CD14-positive monocyte (primary cell): ENCODE data around the gene ZBTB1. TPM values are rescaled to one million over a fixed set of nuclear protein-coding genes. Genes with fewer than 3 reads are reported as not detected.

Experiments used
- DNase-seq, 3 donors: peaks; one replicate each; pipeline ENCODE4 v3.0.0-alpha.2; 2011 to 2022
- H2AFZ ChIP-seq: 2 replicates; pipeline ENCODE4 v1.6.0; 2012; ENCODE audit warnings: mild to moderate bottlenecking, low read depth, low read length, inconsistent platforms; ENCODE audit not compliant: insufficient read depth, poor library complexity, severe bottlenecking
- H3K27ac ChIP-seq, 2 donors: 1 replicate in 1 of 2; 2 replicates in 1 of 2; pipeline ENCODE4 v1.5.1; 2012 to 2013; ENCODE audit warnings: low read length in 2 of 2, control low read depth in 1 of 2, inconsistent platforms in 1 of 2, low read depth in 1 of 2, mild to moderate bottlenecking in 1 of 2
- H3K27me3 ChIP-seq, 2 donors: one replicate each; pipeline versions ENCODE4 v1.6.0 to v1.6.1; 2011 to 2013; ENCODE audit warnings: low read length in 2 of 2; ENCODE audit not compliant: control insufficient read depth in 2 of 2, insufficient read depth in 2 of 2
- H3K36me3 ChIP-seq, 2 donors: replicated peaks in 1 of 2; 1 replicate in 1 of 2; 2 replicates in 1 of 2; pipeline versions ENCODE4 v1.5.1 to v1.6.1; 2012 to 2013; ENCODE audit warnings: low read length in 2 of 2, control low read depth in 1 of 2, inconsistent platforms in 1 of 2, mild to moderate bottlenecking in 1 of 2; ENCODE audit not compliant: insufficient read depth in 2 of 2, control insufficient read depth in 1 of 2
- H3K4me1 ChIP-seq, 2 donors: 1 replicate in 1 of 2; 2 replicates in 1 of 2; pipeline versions ENCODE4 v1.5.1 to v1.6.1; 2012 to 2013; ENCODE audit warnings: low read length in 2 of 2, control low read depth in 1 of 2, inconsistent platforms in 1 of 2, mild to moderate bottlenecking in 1 of 2, moderate library complexity in 1 of 2; ENCODE audit not compliant: insufficient read depth in 2 of 2, control insufficient read depth in 1 of 2
- H3K4me2 ChIP-seq: replicated peaks from 2 replicates; pipeline ENCODE3; 2012; ENCODE audit warnings: low read length, moderate library complexity, mild to moderate bottlenecking; ENCODE audit not compliant: poor library complexity, severe bottlenecking; ENCODE audit errors: extremely low read depth
- H3K4me3 ChIP-seq, 3 experiments: fragments of 200-600 bp in 1 of 3; sonication (generic) in 1 of 3; replicated peaks in 1 of 3; 1 replicate in 2 of 3; 2 replicates in 1 of 3; pipeline ENCODE4 v1.5.1; 2011 to 2013; ENCODE audit warnings: low read length in 3 of 3, mild to moderate bottlenecking in 3 of 3, control low read depth in 2 of 3, low read depth in 2 of 3, inconsistent platforms in 1 of 3, moderate library complexity in 1 of 3
- H3K79me2 ChIP-seq: 2 replicates; pipeline ENCODE4 v1.6.0; 2012; ENCODE audit warnings: mild to moderate bottlenecking, control low read depth, inconsistent platforms, low read length, moderate library complexity; ENCODE audit not compliant: insufficient read depth
- H3K9ac ChIP-seq: 2 replicates; pipeline ENCODE4 v1.6.0; 2017; ENCODE audit warnings: low read length, mild to moderate bottlenecking; ENCODE audit not compliant: insufficient read depth, poor library complexity, severe bottlenecking
- H3K9me3 ChIP-seq, 2 donors: replicated peaks in 1 of 2; 1 replicate in 1 of 2; 2 replicates in 1 of 2; pipeline versions ENCODE4 v1.5.1 to v1.6.1; 2012 to 2013; ENCODE audit warnings: low read length in 2 of 2, control low read depth in 1 of 2; ENCODE audit not compliant: control insufficient read depth in 1 of 2, insufficient read depth in 1 of 2
- H4K20me1 ChIP-seq: 2 replicates; pipeline ENCODE4 v1.6.0; 2012; ENCODE audit warnings: mild to moderate bottlenecking, low read length, control low read depth, moderate library complexity; ENCODE audit not compliant: insufficient read depth
- H3K27ac Mint-ChIP-seq, 7 donors: one replicate each; pipeline ENCODE4 v1.8.0; 2020; ENCODE audit warnings: mild to moderate bottlenecking in 7 of 7, mixed read lengths in 7 of 7, moderate library complexity in 6 of 7, inconsistent platforms in 2 of 7
- H3K27me3 Mint-ChIP-seq, 3 donors: one replicate each; pipeline ENCODE4 v1.8.0; 2021 to 2022; ENCODE audit warnings: low read depth in 3 of 3, mild to moderate bottlenecking in 3 of 3, mixed read lengths in 3 of 3, moderate library complexity in 3 of 3, inconsistent platforms in 1 of 3
- H3K36me3 Mint-ChIP-seq, 2 donors: one replicate each; pipeline ENCODE4 v1.8.0; 2020; ENCODE audit warnings: mixed read lengths in 2 of 2, inconsistent platforms in 1 of 2, mild to moderate bottlenecking in 1 of 2
- H3K4me1 Mint-ChIP-seq: one replicate; pipeline ENCODE4 v1.8.0; 2020; ENCODE audit warnings: mild to moderate bottlenecking, mixed read lengths
- H3K4me3 Mint-ChIP-seq, 2 donors: one replicate each; pipeline ENCODE4 v1.8.0; 2020; ENCODE audit warnings: mild to moderate bottlenecking in 2 of 2, mixed read lengths in 2 of 2, moderate library complexity in 1 of 2
- H3K9me3 Mint-ChIP-seq, 7 donors: one replicate each; pipeline ENCODE4 v1.8.0; 2020 to 2022; ENCODE audit warnings: mixed read lengths in 7 of 7, mild to moderate bottlenecking in 6 of 7, moderate library complexity in 6 of 7, inconsistent platforms in 2 of 7
- WGBS: methylation state at CpG from one replicate; pipeline ENCODE4 v1.1.5; 2013; ENCODE audit warnings: missing lambda C conversion rate; ENCODE audit not compliant: insufficient coverage; 5-methylcytosine and 5-hydroxymethylcytosine counted together
- intact Hi-C, 2 donors: fragments of 100-400 bp; cut with micrococcal nuclease; formaldehyde crosslinking; loops; one replicate each; pipeline versions ENCODE4 v1.15.0 to v1.15.1; 2023
- polyA plus RNA-seq, 3 donors: library from polyadenylated mRNA; depleted of rRNA in 1 of 3; unstranded in 2 of 3; stranded (reverse) in 1 of 3; fragments of 300-500 nt in 2 of 3; fragments of >200 nt in 1 of 3; fragmentation: Illumina TruSeq in 2 of 3; gene quantifications; 1 replicate in 2 of 3; 2 replicates in 1 of 3; pipeline ENCODE4 v1.2.3, GENCODE V29; 2012 to 2021
- TF ChIP-seq, protein P1 (sequence below): fragments of 200-600 bp; IDR thresholded peaks from one replicate; pipeline ENCODE4 v1.8.0; 2022; ENCODE audit warnings: antibody characterized with exemption, mild to moderate bottlenecking

The ZBTB1 gene
- polyA plus RNA-seq, 3 donors, result 27.7 to 45.4 (median 33.4) TPM

- Histone ChIP-seq H3K27ac (no peak overlapping the region), H3K9ac (no peak overlapping the region), H3K27me3 (no peaks in the 10 kb centered on the region), H3K79me2 (no peaks in the 10 kb centered on the region), H3K4me2 (no peak overlapping the region), H3K4me3 (no peak overlapping the region), H4K20me1 (no peaks in the 10 kb centered on the region), H2AFZ (no peak overlapping the region), H3K4me1 (no peaks in the 10 kb centered on the region), H3K9me3 (no peaks in the 10 kb centered on the region), H3K36me3 (no peaks in the 10 kb centered on the region)
- no peaks in the 10 kb centered on the region for H3K27me3 Mint-ChIP-seq
- no peak for DNase-seq
- H3K4me3 Mint-ChIP-seq, result no peak overlapping the region
- H3K4me1 Mint-ChIP-seq, result no peaks in the 10 kb centered on the region
- intact Hi-C loops, result no loop called here
- peaks cover 0 to 11% of the 10 kb centered on the region in 2 donors for H3K36me3 Mint-ChIP-seq
- H3K27ac Mint-ChIP-seq, result no peak overlapping the region
- WGBS, result 60% methylated on average over 1 of the region's 8 CpGs
- no peaks in the 10 kb centered on the region for H3K9me3 Mint-ChIP-seq
- TF ChIP-seq, protein P1, sequence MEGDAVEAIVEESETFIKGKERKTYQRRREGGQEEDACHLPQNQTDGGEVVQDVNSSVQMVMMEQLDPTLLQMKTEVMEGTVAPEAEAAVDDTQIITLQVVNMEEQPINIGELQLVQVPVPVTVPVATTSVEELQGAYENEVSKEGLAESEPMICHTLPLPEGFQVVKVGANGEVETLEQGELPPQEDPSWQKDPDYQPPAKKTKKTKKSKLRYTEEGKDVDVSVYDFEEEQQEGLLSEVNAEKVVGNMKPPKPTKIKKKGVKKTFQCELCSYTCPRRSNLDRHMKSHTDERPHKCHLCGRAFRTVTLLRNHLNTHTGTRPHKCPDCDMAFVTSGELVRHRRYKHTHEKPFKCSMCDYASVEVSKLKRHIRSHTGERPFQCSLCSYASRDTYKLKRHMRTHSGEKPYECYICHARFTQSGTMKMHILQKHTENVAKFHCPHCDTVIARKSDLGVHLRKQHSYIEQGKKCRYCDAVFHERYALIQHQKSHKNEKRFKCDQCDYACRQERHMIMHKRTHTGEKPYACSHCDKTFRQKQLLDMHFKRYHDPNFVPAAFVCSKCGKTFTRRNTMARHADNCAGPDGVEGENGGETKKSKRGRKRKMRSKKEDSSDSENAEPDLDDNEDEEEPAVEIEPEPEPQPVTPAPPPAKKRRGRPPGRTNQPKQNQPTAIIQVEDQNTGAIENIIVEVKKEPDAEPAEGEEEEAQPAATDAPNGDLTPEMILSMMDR, result no peak
These were observed 28.8 kb upstream of the ZBTB1 start for GRCh38 chr14:64475585-64476273.

- Histone ChIP-seq H3K4me1 (no peaks in the 10 kb centered on the region), H3K27ac (no peak overlapping the region), H3K9ac (no peak overlapping the region), H3K4me2 (no peak overlapping the region), H2AFZ (no peak overlapping the region), H3K36me3 (no peaks in the 10 kb centered on the region), H3K27me3 (no peaks in the 10 kb centered on the region), H3K9me3 (no peaks in the 10 kb centered on the region), H3K4me3 (no peak overlapping the region), H4K20me1 (no peaks in the 10 kb centered on the region), H3K79me2 (no peaks in the 10 kb centered on the region)
- TF ChIP-seq, protein P1, result no peak
- Mint-ChIP-seq H3K36me3 (peaks cover 0 to 11% of the 10 kb centered on the region in 2 donors), H3K9me3 (no peaks in the 10 kb centered on the region), H3K4me1 (no peaks in the 10 kb centered on the region), H3K27me3 (no peaks in the 10 kb centered on the region), H3K4me3 (no peak overlapping the region), H3K27ac (peak overlapping the region in 1 of 7 donors; percentile 11)
- intact Hi-C loops, result no loop called here
- no peak for DNase-seq
- whole genome bisulfite sequencing, result 95% methylated on average over 6 of the region's 8 CpGs
These were observed 28.1 kb upstream of the ZBTB1 start for GRCh38 chr14:64476438-64476837.
